T-helper 1 cell treated with Interleukin-12 subunit alpha and Interleukin-12 subunit beta and Interleukin-4 antibody, amounts not matched to agents 30 ng/mL and 1 ng/mL, for 36 hours (primary cell): ENCODE measurements around the gene B4GALT7. TPM values are rescaled to one million over a fixed set of nuclear protein-coding genes. Genes with fewer than 3 reads are reported as not detected.

Source experiments
- intact Hi-C: fragments of 100-400 bp; cut with micrococcal nuclease; formaldehyde crosslinking; loops from one replicate; pipeline ENCODE4 v1.15.1; 2024
- total RNA-seq: library from RNA; stranded (reverse); gene quantifications from 2 replicates; pipeline ENCODE4 v1.2.3, GENCODE V29; 2022

B4GALT7 gene
- total RNA-seq, 1 donor from 2014 or later: 24.7 TPM

- intact Hi-C loops: loop anchor here (1.0 to 10.0 kb wide), 15 partner anchors 7 to 1206 kb away; partner anchors contain the start of genes B4GALT7, CLK4, FAM193B and GPRIN1
Observed at GRCh38 chr5:177592905-177593304, 7.0 kb upstream of the B4GALT7 start.

- intact Hi-C loops: loop anchor here (2.0 to 10.0 kb wide), 8 partner anchors 96 to 1206 kb away; partner anchors contain the start of genes CLK4, GPRIN1, HIGD2A and NOP16
Observed at GRCh38 chr5:177593511-177593910, 6.4 kb upstream of the B4GALT7 start.

- intact Hi-C loops: loop anchor here (5.0 to 10.0 kb wide), 6 partner anchors 97 to 1207 kb away; partner anchors contain the start of genes CLK4, HIGD2A, NOP16 and PDLIM7
Observed at GRCh38 chr5:177594071-177594470, 5.9 kb upstream of the B4GALT7 start.

- intact Hi-C loops: loop anchor here (10.0 kb wide), 4 partner anchors 950 to 1140 kb away; partner anchors contain the start of genes CLK4, RNF44, TSPAN17 and ZNF354A
Observed at GRCh38 chr5:177595026-177595585, 4.8 kb upstream of the B4GALT7 start.

GRCh38 chr5:177595991-177596774, 3.7 kb upstream of the B4GALT7 start:
- intact Hi-C loops: loop anchor here (10.0 kb wide), 4 partner anchors 951 to 1139 kb away; partner anchors contain the start of genes CLK4, RNF44, TSPAN17 and ZNF354A

- intact Hi-C loops: loop anchor here (10.0 kb wide), 4 partner anchors 952 to 1138 kb away; partner anchors contain the start of genes CLK4, RNF44, TSPAN17 and ZNF354A
Observed at GRCh38 chr5:177596775-177597238, 3.1 kb upstream of the B4GALT7 start.

- intact Hi-C loops: loop anchor here (10.0 kb wide), 4 partner anchors 954 to 1136 kb away; partner anchors contain the start of genes CLK4, RNF44, TSPAN17 and ZNF354A
Observed at GRCh38 chr5:177598477-177598876, 1.5 kb upstream of the B4GALT7 start.

- intact Hi-C loops: loop anchor here (1.0 to 2.0 kb wide), 4 partner anchors 8 to 249 kb away; partner anchors contain the start of genes FAM193B, LMAN2, PDLIM7 and TMED9
Observed at GRCh38 chr5:177600508-177601018, 631 bp downstream of the B4GALT7 start.

- intact Hi-C loops: loop anchor here (2.0 kb wide), 1 partner anchor 46 kb away; the partner anchor contains the start of gene FAM193B
Observed at GRCh38 chr5:177601126-177601525, 1.2 kb downstream of the B4GALT7 start.

- intact Hi-C loops: loop anchor here (2.0 kb wide), 1 partner anchor 47 kb away; the partner anchor contains the start of gene FAM193B
Observed at GRCh38 chr5:177601577-177602457, 1.9 kb downstream of the B4GALT7 start.

- intact Hi-C loops: no loop called here
Observed at GRCh38 chr5:177602458-177602830, 2.5 kb downstream of the B4GALT7 start.

GRCh38 chr5:177603631-177604030, 3.7 kb downstream of the B4GALT7 start:
- intact Hi-C loops: no loop called here

GRCh38 chr5:177604116-177604521, 4.2 kb downstream of the B4GALT7 start:
- intact Hi-C loops: no loop called here

GRCh38 chr5:177604656-177605055, 4.7 kb downstream of the B4GALT7 start:
- intact Hi-C loops: no loop called here

GRCh38 chr5:177605078-177605477, 5.1 kb downstream of the B4GALT7 start:
- intact Hi-C loops: no loop called here

GRCh38 chr5:177605667-177606066, 5.7 kb downstream of the B4GALT7 start:
- intact Hi-C loops: no loop called here

- intact Hi-C loops: loop anchor here (1.0 kb wide), 1 partner anchor 456 kb away; no protein-coding TSS in a partner anchor
Observed at GRCh38 chr5:177606071-177607051, 6.4 kb downstream of the B4GALT7 start.

- intact Hi-C loops: loop anchor here (1.0 kb wide), 1 partner anchor 455 kb away; no protein-coding TSS in a partner anchor
Observed at GRCh38 chr5:177607115-177607451, 7.2 kb downstream of the B4GALT7 start.
